IMR-90 (cell line): ENCODE data around the gene SEC11A.

ENCODE experiments used
- BHLHE40 ChIP-seq: fragments of 150-350 bp; IDR thresholded peaks from 2 replicates; pipeline ENCODE4 v1.6.1; 2016; ENCODE audit warnings: mild to moderate bottlenecking, low read depth, low read length
- CEBPB ChIP-seq: IDR thresholded peaks from 2 replicates; pipeline ENCODE4 v1.6.1; 2012; ENCODE audit warnings: low read depth, low read length, improper control_type of control experiment
- CTCF ChIP-seq: conservative IDR thresholded peaks from 2 replicates; pipeline ENCODE4 v1.5.1; 2012; ENCODE audit warnings: mild to moderate bottlenecking, low read depth, low read length, improper control_type of control experiment
- FOS ChIP-seq: fragments of 150-350 bp; IDR thresholded peaks from 2 replicates; pipeline ENCODE4 v1.6.1; 2016; ENCODE audit warnings: low read depth, low read length
- MAFK ChIP-seq: IDR thresholded peaks from 2 replicates; pipeline ENCODE4 v1.6.1; 2012; ENCODE audit warnings: low read depth, low read length, improper control_type of control experiment
- MAZ ChIP-seq: IDR thresholded peaks from 2 replicates; pipeline ENCODE4 v1.6.1; 2012; ENCODE audit warnings: low read depth, mild to moderate bottlenecking, low read length, improper control_type of control experiment, moderate library complexity, borderline replicate concordance
- MXI1 ChIP-seq: IDR thresholded peaks from 2 replicates; pipeline ENCODE4 v1.6.1; 2012; ENCODE audit warnings: low read depth, mild to moderate bottlenecking, low read length, moderate library complexity, borderline replicate concordance
- POLR2A ChIP-seq: IDR thresholded peaks from 2 replicates; pipeline ENCODE4 v1.6.1; 2012; ENCODE audit warnings: mild to moderate bottlenecking, low read depth, low read length
- RCOR1 ChIP-seq: IDR thresholded peaks from 2 replicates; pipeline ENCODE4 v1.6.1; 2012; ENCODE audit warnings: mild to moderate bottlenecking, low read length, improper control_type of control experiment; ENCODE audit not compliant: insufficient replicate concordance
- RFX5 ChIP-seq: IDR thresholded peaks from 2 replicates; pipeline ENCODE4 v1.8.0; 2012; ENCODE audit warnings: low read depth, mild to moderate bottlenecking, low read length, moderate library complexity
- SMC3 ChIP-seq: fragments of 150-350 bp; IDR thresholded peaks from 2 replicates; pipeline ENCODE4 v1.6.1; 2016; ENCODE audit warnings: low read depth, mild to moderate bottlenecking, antibody characterized with exemption, low read length, moderate library complexity
- USF2 ChIP-seq: fragments of 150-350 bp; IDR thresholded peaks from 2 replicates; pipeline ENCODE4 v1.6.1; 2017; ENCODE audit warnings: mild to moderate bottlenecking, antibody characterized with exemption, low read length, low read depth

GRCh38 chr15:84668221-84668982, 47.5 kb downstream of the SEC11A start:
- TF ChIP-seq MAFK (no peak), CTCF (no peak), CEBPB (no peak), POLR2A (no peak), MAZ (no peak), MXI1 (no peak), SMC3 (no peak), RFX5 (no peak), USF2 (no peak), FOS (no peak), RCOR1 (no peak), BHLHE40 (no peak)
